ENCODE measurements around the gene PITRM1. TPM values are rescaled to one million over a fixed set of nuclear protein-coding genes. Genes with fewer than 3 reads are reported as not detected.

PITRM1 gene, protein sequence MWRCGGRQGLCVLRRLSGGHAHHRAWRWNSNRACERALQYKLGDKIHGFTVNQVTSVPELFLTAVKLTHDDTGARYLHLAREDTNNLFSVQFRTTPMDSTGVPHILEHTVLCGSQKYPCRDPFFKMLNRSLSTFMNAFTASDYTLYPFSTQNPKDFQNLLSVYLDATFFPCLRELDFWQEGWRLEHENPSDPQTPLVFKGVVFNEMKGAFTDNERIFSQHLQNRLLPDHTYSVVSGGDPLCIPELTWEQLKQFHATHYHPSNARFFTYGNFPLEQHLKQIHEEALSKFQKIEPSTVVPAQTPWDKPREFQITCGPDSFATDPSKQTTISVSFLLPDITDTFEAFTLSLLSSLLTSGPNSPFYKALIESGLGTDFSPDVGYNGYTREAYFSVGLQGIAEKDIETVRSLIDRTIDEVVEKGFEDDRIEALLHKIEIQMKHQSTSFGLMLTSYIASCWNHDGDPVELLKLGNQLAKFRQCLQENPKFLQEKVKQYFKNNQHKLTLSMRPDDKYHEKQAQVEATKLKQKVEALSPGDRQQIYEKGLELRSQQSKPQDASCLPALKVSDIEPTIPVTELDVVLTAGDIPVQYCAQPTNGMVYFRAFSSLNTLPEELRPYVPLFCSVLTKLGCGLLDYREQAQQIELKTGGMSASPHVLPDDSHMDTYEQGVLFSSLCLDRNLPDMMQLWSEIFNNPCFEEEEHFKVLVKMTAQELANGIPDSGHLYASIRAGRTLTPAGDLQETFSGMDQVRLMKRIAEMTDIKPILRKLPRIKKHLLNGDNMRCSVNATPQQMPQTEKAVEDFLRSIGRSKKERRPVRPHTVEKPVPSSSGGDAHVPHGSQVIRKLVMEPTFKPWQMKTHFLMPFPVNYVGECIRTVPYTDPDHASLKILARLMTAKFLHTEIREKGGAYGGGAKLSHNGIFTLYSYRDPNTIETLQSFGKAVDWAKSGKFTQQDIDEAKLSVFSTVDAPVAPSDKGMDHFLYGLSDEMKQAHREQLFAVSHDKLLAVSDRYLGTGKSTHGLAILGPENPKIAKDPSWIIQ
- 100 to 1,000 TPM in 1 of 4 donors, 10 to 100 TPM in 3; 73.1 to 109 (median 81.8) TPM for total RNA-seq

DNA sequence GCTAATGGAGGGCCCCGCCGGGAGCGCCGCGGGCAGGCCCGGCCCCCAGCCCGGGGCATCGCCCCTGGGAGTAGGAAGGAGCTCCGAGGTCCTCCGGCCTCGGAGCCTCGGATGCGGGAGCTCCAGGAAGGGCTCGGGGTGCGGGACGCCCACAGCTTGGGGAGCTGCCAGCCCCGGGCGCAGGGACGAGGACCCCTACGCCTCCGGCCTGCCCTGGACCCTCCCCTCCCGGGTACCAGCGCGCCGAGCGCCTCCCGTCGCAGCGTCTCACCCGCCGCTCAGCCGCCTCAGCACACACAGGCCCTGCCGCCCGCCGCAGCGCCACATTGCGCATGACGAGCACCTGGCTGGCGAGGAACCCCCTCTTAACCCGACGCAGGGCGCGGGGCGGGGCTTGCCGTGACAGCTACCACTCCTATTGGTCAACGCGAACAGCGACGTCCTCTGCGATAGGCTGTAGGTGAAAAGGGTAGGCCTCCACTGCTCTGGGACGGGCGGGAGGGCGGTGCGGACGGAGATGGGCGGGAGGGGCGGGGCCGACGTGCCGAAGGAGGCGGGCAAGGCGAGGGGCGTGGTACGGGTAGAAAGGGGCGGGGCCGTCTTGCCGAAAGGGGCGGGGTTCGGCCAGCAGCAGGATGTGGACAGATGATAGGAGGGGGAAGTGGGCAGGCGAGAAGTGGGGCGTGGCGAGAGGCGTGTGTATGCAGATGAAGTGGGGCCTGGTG lies at the start of gene PITRM1:
PITRM1 (minus strand) TSS at position 337 of the 725 bp plus-strand sequence; CDS start at position 327, 10 bp downstream.
- TF ChIP-seq, protein P1, sequence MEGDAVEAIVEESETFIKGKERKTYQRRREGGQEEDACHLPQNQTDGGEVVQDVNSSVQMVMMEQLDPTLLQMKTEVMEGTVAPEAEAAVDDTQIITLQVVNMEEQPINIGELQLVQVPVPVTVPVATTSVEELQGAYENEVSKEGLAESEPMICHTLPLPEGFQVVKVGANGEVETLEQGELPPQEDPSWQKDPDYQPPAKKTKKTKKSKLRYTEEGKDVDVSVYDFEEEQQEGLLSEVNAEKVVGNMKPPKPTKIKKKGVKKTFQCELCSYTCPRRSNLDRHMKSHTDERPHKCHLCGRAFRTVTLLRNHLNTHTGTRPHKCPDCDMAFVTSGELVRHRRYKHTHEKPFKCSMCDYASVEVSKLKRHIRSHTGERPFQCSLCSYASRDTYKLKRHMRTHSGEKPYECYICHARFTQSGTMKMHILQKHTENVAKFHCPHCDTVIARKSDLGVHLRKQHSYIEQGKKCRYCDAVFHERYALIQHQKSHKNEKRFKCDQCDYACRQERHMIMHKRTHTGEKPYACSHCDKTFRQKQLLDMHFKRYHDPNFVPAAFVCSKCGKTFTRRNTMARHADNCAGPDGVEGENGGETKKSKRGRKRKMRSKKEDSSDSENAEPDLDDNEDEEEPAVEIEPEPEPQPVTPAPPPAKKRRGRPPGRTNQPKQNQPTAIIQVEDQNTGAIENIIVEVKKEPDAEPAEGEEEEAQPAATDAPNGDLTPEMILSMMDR (IDR thresholded peaks at IDR 0.05; ENCODE audit: low read depth): no peak

DNA sequence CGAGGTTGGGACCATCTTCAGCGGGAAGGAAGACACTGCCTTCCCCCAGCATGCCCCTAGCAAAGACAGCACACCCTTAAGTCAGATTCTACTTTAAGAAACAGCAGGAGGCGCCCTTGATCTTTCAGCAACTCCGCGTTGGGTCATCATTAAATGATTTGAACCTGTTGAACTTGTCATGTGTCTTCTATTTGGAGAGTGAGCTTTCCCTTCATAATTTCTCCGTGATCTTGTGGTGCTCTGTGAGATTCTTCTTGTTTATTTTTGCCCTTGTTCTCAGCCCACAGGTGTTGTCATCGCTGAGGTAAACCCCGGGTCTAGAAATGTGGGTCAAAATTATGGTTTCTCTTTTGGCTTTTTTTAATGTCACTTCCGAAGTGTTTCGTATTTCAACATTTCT lies 49.5 kb upstream of the PITRM1 start:
- TF ChIP-seq, protein P1 (IDR thresholded peaks at IDR 0.05; ENCODE audit: low read depth): no peak

DNA sequence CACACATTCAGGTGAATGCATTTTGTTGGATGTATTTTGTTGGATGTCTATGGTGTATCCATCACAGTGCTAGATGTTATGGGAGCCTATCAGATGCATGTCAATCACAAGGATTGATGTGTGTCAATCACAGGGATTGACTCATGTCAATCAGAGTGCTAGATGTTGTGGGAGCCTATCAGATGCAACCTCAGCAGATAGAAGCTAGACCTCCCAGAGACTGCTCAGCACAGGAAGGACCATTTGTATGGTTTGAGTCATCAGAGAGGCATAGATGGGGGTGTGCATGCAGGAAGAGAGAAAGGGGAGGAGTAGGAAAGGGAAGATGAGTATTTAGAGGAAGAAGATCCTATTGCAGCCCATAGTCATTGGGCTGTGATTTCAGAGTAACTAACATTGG lies 48.3 kb upstream of the PITRM1 start:
- TF ChIP-seq, protein P1 (IDR thresholded peaks at IDR 0.05; ENCODE audit: low read depth): no peak

DNA sequence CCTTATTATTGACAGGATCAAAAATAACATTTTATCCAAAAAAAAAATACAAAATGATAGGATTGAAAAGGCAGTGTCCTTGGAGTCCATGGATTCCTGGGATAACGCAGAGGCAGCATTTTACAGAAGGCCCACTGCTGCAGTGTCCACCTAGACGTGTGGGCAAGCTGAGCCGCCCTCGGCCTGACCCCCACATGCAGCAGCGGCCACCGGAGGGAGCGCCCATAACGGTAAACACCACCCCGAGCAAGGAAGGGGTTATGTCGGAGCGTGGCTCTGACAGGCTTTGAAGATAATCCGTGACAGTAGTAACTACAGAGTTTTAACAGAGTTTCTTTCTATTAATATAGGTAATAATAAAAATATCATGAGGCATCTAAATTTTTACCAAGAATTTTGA lies 45.3 kb upstream of the PITRM1 start:
- TF ChIP-seq, protein P1 (IDR thresholded peaks at IDR 0.05; ENCODE audit: low read depth): no peak

DNA sequence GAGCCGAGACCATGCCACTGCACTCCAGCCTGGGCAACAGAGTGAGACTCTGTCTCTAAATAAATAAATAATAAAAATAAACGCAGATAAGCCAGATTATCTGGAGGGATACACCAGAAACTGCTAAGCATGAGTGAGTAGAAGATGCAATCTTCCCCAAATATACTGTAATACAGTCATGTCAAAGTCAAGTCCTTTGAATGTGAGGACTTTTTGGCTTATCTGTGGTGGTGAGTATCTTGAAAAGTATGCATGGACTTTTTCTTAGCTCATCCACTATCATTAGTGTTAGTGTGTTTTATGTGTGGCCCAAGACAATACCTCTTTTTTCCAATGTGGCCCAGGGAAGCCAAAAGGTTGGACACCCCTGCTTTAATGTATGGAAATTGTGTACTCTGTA lies 44.7 kb upstream of the PITRM1 start:
- TF ChIP-seq, protein P1 (IDR thresholded peaks at IDR 0.05; ENCODE audit: low read depth): no peak

DNA sequence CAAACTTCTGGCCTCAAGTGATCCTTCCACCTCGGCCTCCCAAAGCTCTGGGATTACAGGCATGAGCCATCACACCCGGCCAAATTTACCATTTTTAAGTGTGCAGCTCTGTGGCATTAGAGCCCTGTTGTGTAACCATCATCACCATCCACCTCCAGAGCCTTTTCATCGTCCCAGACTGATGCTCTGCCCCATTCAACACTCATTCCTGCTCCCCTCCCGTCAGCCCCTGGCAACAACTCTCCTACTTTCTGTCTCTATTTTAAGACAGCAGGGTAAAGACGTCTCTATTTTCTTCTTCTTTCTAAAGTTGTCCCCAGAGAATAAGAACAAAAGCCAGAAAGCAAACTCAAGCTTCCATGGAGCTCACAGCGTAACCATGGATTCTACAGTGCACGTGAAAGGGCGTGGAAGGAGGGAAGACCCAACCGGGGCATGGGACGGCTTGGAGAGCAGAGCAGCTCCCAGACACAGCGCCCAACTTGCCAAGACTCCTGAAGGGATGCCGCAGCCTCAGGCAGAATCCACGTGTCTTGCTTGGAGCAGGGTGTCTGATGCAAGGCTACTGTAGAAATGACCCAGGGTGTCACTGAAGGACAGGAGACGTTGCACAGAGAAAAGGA lies 42.7 kb upstream of the PITRM1 start:
- TF ChIP-seq, protein P1 (IDR thresholded peaks at IDR 0.05; ENCODE audit: low read depth): no peak
